H9 (cell line): ENCODE data around the gene RGL1. TPM values are rescaled to one million over a fixed set of nuclear protein-coding genes. Genes with fewer than 3 reads are reported as not detected.

ENCODE experiments used
- DNase-seq: peaks from one replicate; pipeline ENCODE4 v3.0.0-alpha.2; 2017
- H2AFZ ChIP-seq: one replicate; pipeline ENCODE4 v1.6.1; 2013; ENCODE audit warnings: mild to moderate bottlenecking, low read length, control low read depth, moderate library complexity
- H2AK5ac ChIP-seq: 2 replicates; pipeline ENCODE4 v1.6.1; 2013; ENCODE audit warnings: low read length, control low read depth, mixed read lengths; ENCODE audit not compliant: insufficient read length
- H2BK120ac ChIP-seq: one replicate; pipeline ENCODE4 v1.6.1; 2013; ENCODE audit warnings: low read depth, mild to moderate bottlenecking, low read length, control low read depth, inconsistent platforms; ENCODE audit not compliant: poor library complexity, severe bottlenecking
- H2BK12ac ChIP-seq: 2 replicates; pipeline ENCODE4 v1.6.1; 2013; ENCODE audit warnings: low read length, control low read depth, mixed read lengths, low read depth; ENCODE audit not compliant: insufficient read length
- H2BK15ac ChIP-seq: 2 replicates; pipeline ENCODE4 v1.6.1; 2013; ENCODE audit warnings: low read depth, low read length, control low read depth
- H2BK20ac ChIP-seq: one replicate; pipeline ENCODE4 v1.6.1; 2013; ENCODE audit warnings: low read depth, mild to moderate bottlenecking, low read length, control low read depth, inconsistent platforms; ENCODE audit not compliant: poor library complexity, severe bottlenecking
- H2BK5ac ChIP-seq: 2 replicates; pipeline ENCODE4 v1.6.1; 2013; ENCODE audit warnings: low read length, control low read depth, mixed read lengths; ENCODE audit not compliant: insufficient read length
- H3K14ac ChIP-seq: 2 replicates; pipeline ENCODE4 v1.6.1; 2013; ENCODE audit warnings: low read length, control low read depth; ENCODE audit not compliant: insufficient read depth
- H3K18ac ChIP-seq: 2 replicates; pipeline ENCODE4 v1.6.1; 2013; ENCODE audit warnings: low read depth, mild to moderate bottlenecking, mixed read lengths, low read length, control low read depth; ENCODE audit not compliant: insufficient read length
- H3K23ac ChIP-seq: 2 replicates; pipeline ENCODE4 v1.6.1; 2013; ENCODE audit warnings: low read length, control low read depth, mixed read lengths, low read depth; ENCODE audit not compliant: insufficient read length
- H3K23me2 ChIP-seq: 2 replicates; pipeline ENCODE4 v1.6.1; 2013; ENCODE audit warnings: low read depth, mild to moderate bottlenecking, mixed read lengths, low read length, control low read depth; ENCODE audit not compliant: insufficient read length, poor library complexity, severe bottlenecking
- H3K27ac ChIP-seq: 2 replicates; pipeline ENCODE4 v1.5.1; 2013; ENCODE audit warnings: low read length, control low read depth, mixed read lengths, low read depth; ENCODE audit not compliant: insufficient read length
- H3K27me3 ChIP-seq: 2 replicates; pipeline ENCODE4 v1.6.1; 2013; ENCODE audit warnings: low read length, control low read depth, inconsistent platforms; ENCODE audit not compliant: insufficient read depth
- H3K4ac ChIP-seq: 2 replicates; pipeline ENCODE4 v1.6.1; 2013; ENCODE audit warnings: low read depth, mild to moderate bottlenecking, control low read depth, inconsistent platforms, low read length, moderate library complexity
- H3K4me1 ChIP-seq: 2 replicates; pipeline ENCODE4 v1.6.1; 2013; ENCODE audit warnings: low read length, control low read depth, inconsistent platforms; ENCODE audit not compliant: insufficient read depth
- H3K4me2 ChIP-seq: 2 replicates; pipeline ENCODE4 v1.6.1; 2013; ENCODE audit warnings: low read length, control low read depth, mixed read lengths; ENCODE audit not compliant: insufficient read length, insufficient read depth
- H3K56ac ChIP-seq: 2 replicates; pipeline ENCODE4 v1.6.1; 2013; ENCODE audit warnings: low read depth, mild to moderate bottlenecking, mixed read lengths, low read length, control low read depth; ENCODE audit not compliant: insufficient read length
- H3K79me1 ChIP-seq: 2 replicates; pipeline ENCODE4 v1.6.1; 2013; ENCODE audit warnings: low read depth, mild to moderate bottlenecking, moderate library complexity, low read length, control low read depth, inconsistent platforms; ENCODE audit not compliant: insufficient read depth, poor library complexity, severe bottlenecking
- H3K79me2 ChIP-seq: 2 replicates; pipeline ENCODE4 v1.6.1; 2013; ENCODE audit warnings: low read length, control low read depth, inconsistent platforms; ENCODE audit not compliant: insufficient read depth
- H3K9ac ChIP-seq: 2 replicates; pipeline ENCODE4 v1.6.1; 2013; ENCODE audit warnings: low read length, control low read depth, mixed read lengths; ENCODE audit not compliant: insufficient read length; ENCODE audit errors: extremely low read depth
- H3K9me3 ChIP-seq: one replicate; pipeline ENCODE4 v1.6.1; 2013; ENCODE audit warnings: low read depth, low read length, inconsistent platforms; ENCODE audit not compliant: control insufficient read depth
- H3T11ph ChIP-seq: one replicate; pipeline ENCODE4 v1.6.1; 2013; ENCODE audit warnings: mild to moderate bottlenecking, low read length, control low read depth, inconsistent platforms
- H4K20me1 ChIP-seq: one replicate; pipeline ENCODE4 v1.6.1; 2013; ENCODE audit not compliant: control insufficient read depth, insufficient read length, insufficient read depth
- H4K5ac ChIP-seq: 2 replicates; pipeline ENCODE4 v1.6.1; 2013; ENCODE audit warnings: low read depth, mild to moderate bottlenecking, mixed read lengths, low read length, control low read depth; ENCODE audit not compliant: insufficient read length
- H4K8ac ChIP-seq: replicated peaks from 2 replicates; pipeline ENCODE4 v1.6.1; 2013; ENCODE audit warnings: low read length, control low read depth, mixed read lengths, low read depth; ENCODE audit not compliant: insufficient read length
- H4K91ac ChIP-seq: 2 replicates; pipeline ENCODE4 v1.6.1; 2013; ENCODE audit warnings: low read depth, mild to moderate bottlenecking, moderate library complexity, mixed read lengths, low read length, control low read depth; ENCODE audit not compliant: insufficient read length
- H3K27ac Mint-ChIP-seq, 3 experiments: 2 replicates in 2 of 3; 3 replicates in 1 of 3; pipeline ENCODE4 v1.8.0; 2020 to 2021; ENCODE audit warnings: mixed read lengths in 3 of 3, mild to moderate bottlenecking in 1 of 3, moderate library complexity in 1 of 3
- H3K27me3 Mint-ChIP-seq: 2 replicates; pipeline ENCODE4 v1.8.0; 2021; ENCODE audit warnings: low read depth, mild to moderate bottlenecking, moderate library complexity, mixed read lengths
- H3K36me3 Mint-ChIP-seq, 3 experiments: 2 replicates in 2 of 3; 3 replicates in 1 of 3; pipeline ENCODE4 v1.8.0; 2020 to 2021; ENCODE audit warnings: low read depth in 3 of 3, mixed read lengths in 3 of 3; ENCODE audit not compliant: insufficient read depth in 1 of 3
- H3K4me1 Mint-ChIP-seq, 2 experiments: 2 replicates each; pipeline ENCODE4 v1.8.0; 2020; ENCODE audit warnings: mixed read lengths in 2 of 2
- H3K4me3 Mint-ChIP-seq, 2 experiments: 2 replicates in 1 of 2; 3 replicates in 1 of 2; pipeline ENCODE4 v1.8.0; 2020 to 2021; ENCODE audit warnings: mild to moderate bottlenecking in 2 of 2, mixed read lengths in 2 of 2, moderate library complexity in 1 of 2
- H3K9me3 Mint-ChIP-seq, 2 experiments: 2 replicates in 1 of 2; 3 replicates in 1 of 2; pipeline ENCODE4 v1.8.0; 2020; ENCODE audit warnings: mild to moderate bottlenecking in 2 of 2, mixed read lengths in 2 of 2, moderate library complexity in 1 of 2
- WGBS: extraction: QIAGEN DNeasy Blood & Tissue Kit; methylation state at CpG from one replicate; pipeline ENCODE4 v1.1.7; 2013; ENCODE audit warnings: missing lambda C conversion rate, low lambda C conversion rate, mixed read lengths; ENCODE audit not compliant: insufficient read length; ENCODE audit errors: extremely low coverage; 5-methylcytosine and 5-hydroxymethylcytosine counted together
- total RNA-seq: library from RNA; stranded (reverse); gene quantifications from 2 replicates; pipeline ENCODE4 v1.2.1, GENCODE V29; 2021
- TF ChIP-seq, protein P1 (sequence below): fragments of 200-600 bp; sonication (generic); conservative IDR thresholded peaks from 3 replicates; pipeline ENCODE4 v1.8.0; 2021; ENCODE audit warnings: antibody characterized with exemption, mild to moderate bottlenecking

Gene RGL1
- total RNA-seq, 1 experiment from 2014 or later: 1.4 TPM

DNA sequence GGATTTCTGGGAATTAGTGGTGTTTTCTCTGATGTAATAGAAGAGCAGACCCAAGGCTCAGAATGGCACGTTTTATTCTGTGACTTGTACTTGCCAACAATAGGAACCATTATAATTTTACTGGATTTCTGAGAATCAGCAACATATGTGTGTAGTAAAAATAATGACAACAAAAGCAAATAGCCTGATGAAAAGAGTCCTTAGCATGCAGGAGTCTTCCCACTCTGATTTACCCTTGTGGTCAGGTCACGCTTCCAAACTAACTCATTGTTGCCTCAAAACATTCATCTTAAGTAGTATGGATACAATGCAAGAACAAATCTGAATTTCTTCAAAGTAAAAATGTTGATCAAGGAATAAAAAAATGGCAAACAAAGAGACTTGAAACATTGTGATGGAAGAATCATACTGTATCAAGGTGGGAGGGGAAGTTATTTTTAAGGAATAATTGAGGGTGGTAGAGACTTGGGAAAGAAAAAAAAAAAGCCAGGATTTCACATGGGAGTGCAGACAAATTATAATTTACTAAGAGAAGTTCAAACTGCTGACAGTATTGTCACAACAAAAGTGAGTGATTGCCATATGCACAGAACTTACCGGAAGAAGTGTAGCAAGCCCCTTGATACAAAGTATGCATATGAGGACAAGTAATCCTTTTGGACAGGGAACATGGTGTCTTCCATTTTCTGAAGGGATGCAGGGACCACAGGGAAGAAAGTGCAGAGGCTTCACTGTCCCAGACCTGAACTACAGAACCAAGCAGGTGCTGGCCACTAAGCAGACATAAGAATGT is 31.2 kb upstream of the RGL1 start:
- H3T11ph ChIP-seq: no peak overlapping the region
- no peak overlapping the region for H4K5ac ChIP-seq
- no peak overlapping the region for H3K18ac ChIP-seq
- peaks cover 5% of the 10 kb centered on the region for H3K9me3 ChIP-seq
- H2BK15ac ChIP-seq: no peak overlapping the region
- H3K23me2 ChIP-seq: no peaks in the 10 kb centered on the region
- H3K27ac ChIP-seq: no peak overlapping the region
- TF ChIP-seq, protein P1, sequence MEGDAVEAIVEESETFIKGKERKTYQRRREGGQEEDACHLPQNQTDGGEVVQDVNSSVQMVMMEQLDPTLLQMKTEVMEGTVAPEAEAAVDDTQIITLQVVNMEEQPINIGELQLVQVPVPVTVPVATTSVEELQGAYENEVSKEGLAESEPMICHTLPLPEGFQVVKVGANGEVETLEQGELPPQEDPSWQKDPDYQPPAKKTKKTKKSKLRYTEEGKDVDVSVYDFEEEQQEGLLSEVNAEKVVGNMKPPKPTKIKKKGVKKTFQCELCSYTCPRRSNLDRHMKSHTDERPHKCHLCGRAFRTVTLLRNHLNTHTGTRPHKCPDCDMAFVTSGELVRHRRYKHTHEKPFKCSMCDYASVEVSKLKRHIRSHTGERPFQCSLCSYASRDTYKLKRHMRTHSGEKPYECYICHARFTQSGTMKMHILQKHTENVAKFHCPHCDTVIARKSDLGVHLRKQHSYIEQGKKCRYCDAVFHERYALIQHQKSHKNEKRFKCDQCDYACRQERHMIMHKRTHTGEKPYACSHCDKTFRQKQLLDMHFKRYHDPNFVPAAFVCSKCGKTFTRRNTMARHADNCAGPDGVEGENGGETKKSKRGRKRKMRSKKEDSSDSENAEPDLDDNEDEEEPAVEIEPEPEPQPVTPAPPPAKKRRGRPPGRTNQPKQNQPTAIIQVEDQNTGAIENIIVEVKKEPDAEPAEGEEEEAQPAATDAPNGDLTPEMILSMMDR: no peak
- no CpG with 5 or more reads among the region's 3 CpGs for WGBS
- peaks cover 23 to 28% of the 10 kb centered on the region in 2 experiments for H3K9me3 Mint-ChIP-seq
- H3K14ac ChIP-seq: no peak overlapping the region
- H2BK20ac ChIP-seq: no peak overlapping the region
- H3K4me3 Mint-ChIP-seq: no peak overlapping the region
- H2BK5ac ChIP-seq: no peak overlapping the region
- no peaks in the 10 kb centered on the region for H3K79me2 ChIP-seq
- peaks cover 14 to 21% (median 16%) of the 10 kb centered on the region in 3 experiments for H3K36me3 Mint-ChIP-seq
- no peak overlapping the region for H3K4ac ChIP-seq
- H4K8ac ChIP-seq: no peak overlapping the region
- H2BK120ac ChIP-seq: no peak overlapping the region
- H3K27me3 Mint-ChIP-seq: no peaks in the 10 kb centered on the region
- no peaks in the 10 kb centered on the region for H3K79me1 ChIP-seq
- peaks cover 0 to 2% of the 10 kb centered on the region in 2 experiments; a peak in 1 of 4 replicates for H3K4me1 Mint-ChIP-seq
- H3K27ac Mint-ChIP-seq: no peak overlapping the region
- H4K20me1 ChIP-seq: no peaks in the 10 kb centered on the region
- no peaks in the 10 kb centered on the region for H3K27me3 ChIP-seq
- no peak overlapping the region for H2AK5ac ChIP-seq
- no peak overlapping the region for H4K91ac ChIP-seq
- H3K4me1 ChIP-seq: no peaks in the 10 kb centered on the region
- no peak overlapping the region for H3K23ac ChIP-seq
- H3K56ac ChIP-seq: no peak overlapping the region
- no peak for DNase-seq
- H3K9ac ChIP-seq: no peak overlapping the region
- no peak overlapping the region for H2AFZ ChIP-seq
- no peak overlapping the region for H2BK12ac ChIP-seq
- H3K4me2 ChIP-seq: no peak overlapping the region
